HUDEP-2 (cell line): ENCODE data around the gene NEB.
A peak's percentile ranks its signal among the peaks of the same experiment; 100 is the strongest.
"Not testable (repeated sequence)": the region's sequence is repeated elsewhere in the genome, so short reads cannot be mapped to it uniquely, and the experiment has no call there.

Experiments used
- DNase-seq, 76 experiments: peaks; one replicate each; lab custom pipeline; 2025; ENCODE audit not compliant: unreplicated experiment in 76 of 76; lab: John Stamatoyannopoulos, UW

Gene NEB

GRCh38 chr2:151657667-151658076 is 76.6 kb downstream of the NEB start:
- no peak for DNase-seq

GRCh38 chr2:151655663-151656398 is 78.4 kb downstream of the NEB start:
- DNase-seq: peak in 2 of 76 experiments; percentile 2 to 3

DNA sequence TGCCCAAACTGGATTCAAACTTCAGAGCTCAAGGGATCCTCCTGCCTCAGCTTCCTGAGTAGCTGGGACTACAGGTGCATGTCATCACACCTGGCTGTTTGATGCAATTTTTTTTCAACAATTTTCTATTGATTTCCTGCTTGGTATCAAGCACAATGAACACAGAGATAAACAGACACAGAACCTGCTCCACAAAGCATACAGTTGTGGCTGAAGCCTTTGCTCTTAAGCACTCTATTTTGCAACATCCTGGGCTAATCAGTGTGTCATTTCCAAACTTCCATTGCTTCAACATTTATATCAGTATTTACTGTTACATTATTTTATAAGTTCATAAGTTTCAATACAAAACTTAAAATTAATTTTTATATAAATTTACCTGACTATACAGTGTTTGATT is 79.4 kb downstream of the NEB start:
- no peak for DNase-seq

- peak in 1 of 76 experiments; percentile 24 for DNase-seq
These were observed 80.2 kb downstream of the NEB start for GRCh38 chr2:151654085-151654484.

- DNase-seq: no peak
These were observed 83.0 kb downstream of the NEB start for GRCh38 chr2:151651274-151651673.

DNA sequence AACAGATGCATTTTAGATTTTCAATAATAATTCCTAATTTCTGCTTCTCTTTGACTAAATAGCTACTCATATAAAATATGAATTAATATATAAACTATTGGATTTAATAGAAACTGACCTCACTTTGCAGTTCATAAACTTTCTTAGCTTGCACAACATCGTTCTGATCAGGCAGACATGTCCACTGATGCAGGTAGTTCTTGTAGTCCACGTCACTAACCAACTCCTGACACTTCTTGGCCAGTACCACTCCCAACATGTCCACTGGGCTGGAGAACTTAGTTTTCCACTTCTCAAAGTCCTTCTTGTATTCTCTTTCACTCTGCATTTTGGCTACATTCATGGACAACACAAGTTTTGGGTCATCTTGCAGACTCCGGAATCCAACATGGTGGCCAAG is 83.8 kb downstream of the NEB start:
- no peak for DNase-seq

- no peak for DNase-seq
These were observed 84.3 kb downstream of the NEB start for GRCh38 chr2:151649966-151650365.

DNA sequence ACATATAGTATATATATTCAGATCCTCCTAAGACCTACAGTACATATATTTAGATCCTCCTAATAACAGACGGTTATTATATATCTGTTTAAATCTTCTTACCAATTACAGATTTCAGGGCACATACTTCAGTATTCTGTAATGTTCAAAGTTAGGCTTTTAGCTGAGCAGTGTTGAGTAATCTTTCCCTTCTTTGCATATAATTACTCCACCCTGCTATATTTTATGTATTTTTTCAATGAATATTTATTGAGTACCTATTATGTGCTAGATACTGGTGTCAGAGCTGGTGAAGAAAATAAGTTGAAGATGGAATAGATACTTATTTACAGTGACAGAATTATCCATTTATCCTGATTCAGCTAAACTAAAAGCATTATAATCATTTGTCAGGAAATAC is 84.9 kb downstream of the NEB start:
- DNase-seq: no peak

- not testable (repeated sequence) for DNase-seq
These were observed 87.8 kb downstream of the NEB start for GRCh38 chr2:151646512-151646911.

DNA sequence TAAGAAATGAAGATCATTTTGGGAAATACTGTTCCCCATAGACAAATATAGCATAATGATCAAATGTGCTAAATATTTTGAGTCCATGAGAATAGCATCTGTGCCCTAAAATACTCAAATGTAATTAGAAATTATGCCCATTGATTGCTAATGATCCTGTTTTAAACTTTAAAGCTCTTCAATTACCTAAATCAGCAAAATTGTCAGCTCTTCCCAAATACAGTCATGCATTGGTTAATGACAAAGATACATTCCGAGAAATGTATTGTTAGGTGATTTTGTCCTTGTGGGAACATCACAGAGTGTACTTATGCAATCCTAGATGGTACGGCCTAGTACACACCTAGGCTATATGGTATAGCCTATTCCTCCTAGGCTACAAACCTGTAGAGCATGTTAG is 89.7 kb downstream of the NEB start:
- DNase-seq: no peak

DNA sequence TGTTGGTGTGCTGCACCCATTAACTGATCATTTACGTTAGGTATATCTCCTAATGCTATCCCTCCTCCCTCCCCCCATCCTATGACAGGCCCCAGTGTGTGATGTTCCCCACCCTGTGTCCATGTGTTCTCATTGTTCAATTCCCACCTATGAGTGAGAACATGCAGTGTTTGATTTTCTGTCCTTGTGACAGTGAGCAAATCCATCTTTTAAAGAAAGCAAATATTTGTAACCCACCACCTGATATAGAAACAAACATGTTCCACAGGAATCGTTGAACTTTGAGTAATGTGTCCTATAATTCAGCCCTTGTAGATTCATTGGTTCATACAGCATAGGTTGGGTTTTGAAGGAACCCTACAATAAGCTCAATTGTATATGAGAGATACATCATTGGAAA is 92.4 kb downstream of the NEB start:
- not testable (repeated sequence) for DNase-seq

DNA sequence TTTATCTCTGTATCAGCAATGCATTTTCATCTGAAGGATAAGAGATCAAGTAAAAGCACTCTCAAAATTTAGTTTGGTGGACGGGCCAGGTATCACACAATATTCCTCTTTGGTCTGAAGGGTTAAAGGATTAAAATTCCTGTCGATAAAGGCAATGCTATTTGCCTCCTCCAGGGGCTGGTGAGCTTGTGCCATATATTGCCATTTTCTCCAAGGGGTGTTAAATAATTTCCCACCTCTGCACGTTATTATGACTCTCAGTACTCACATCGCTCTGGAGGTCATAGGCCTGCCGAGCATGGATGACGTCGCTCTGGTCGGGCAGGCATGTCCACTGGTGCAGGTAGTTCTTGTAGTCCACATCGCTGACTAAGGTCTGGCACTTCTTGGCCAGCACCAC is 94.2 kb downstream of the NEB start:
- no peak for DNase-seq

DNA sequence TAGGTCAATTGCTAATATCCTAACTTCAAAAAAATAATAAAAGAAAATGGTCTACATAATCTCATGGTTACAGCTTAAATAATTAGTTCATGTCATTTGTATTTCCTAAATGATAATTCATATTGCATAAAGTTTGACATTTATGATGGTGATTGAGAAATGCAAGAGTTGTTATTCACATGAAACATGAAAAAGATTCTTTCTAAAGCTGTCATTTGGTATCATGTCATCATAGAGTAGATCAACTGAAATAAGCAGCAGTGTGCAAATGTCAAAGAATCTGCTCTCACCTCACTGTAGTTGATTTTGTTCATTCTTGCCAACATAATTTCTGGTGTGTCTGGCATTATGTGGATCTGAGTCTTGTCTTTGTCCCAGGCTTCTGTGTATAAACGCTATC is 95.3 kb downstream of the NEB start:
- DNase-seq: no peak

DNA sequence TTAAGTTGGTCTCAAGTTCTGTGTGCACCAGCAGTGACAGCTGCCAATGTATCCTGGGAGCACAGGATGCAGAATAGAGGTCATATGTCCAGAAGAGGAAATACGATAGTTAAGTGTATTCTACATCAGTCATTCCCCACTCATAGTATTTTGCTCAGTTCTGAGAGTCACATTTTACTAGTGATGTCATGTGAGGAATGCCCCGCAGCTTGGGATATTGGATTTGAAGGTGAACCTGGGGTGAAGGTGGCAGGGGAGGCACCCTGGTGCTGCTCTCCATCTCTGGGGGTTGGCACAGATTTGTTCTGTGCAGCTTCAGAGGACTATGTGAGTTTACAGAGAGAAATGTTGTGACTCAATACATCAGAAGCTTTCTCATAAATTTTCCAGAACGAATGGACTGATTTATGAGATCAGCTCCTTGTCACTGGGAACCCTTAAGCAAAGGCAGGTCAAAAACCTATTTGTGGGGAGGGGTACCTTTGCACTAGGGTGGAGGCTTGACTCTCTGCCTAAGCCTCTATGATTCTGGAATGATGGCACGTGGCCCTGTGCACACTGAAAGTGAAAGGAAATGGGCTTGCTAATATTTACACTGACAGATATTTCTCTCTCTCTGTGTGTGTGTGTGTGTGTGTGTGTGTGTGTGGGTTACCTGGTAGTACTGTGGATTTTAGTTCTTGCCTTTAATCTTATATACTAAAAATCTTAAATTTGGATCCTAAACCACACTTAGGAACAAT is 95.9 kb downstream of the NEB start:
- no peak for DNase-seq

DNA sequence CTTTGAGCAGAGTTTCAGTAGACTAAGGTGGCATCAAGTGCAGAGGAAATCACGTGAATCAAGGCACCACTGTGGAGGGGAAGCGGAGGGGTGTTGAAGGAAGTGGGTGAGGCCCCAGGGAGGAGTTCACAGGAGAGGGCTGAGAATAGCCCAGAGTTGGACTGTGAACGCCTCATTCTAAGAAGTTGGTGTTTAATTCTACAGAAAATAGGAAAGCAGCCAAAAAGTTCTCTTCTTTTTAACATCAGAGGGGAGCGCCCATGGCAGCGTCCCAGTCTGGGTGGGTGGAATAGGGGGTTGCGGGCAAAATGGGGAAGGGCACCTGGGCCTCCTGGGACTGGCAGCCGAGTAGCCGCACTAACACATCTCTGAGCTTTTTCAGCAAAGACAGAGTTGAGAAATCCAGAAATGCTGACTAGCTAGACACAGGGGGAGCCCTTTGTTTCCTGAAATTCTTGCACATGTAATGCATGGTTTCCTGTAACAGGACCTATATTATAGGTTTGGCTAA is 97.0 kb downstream of the NEB start:
- DNase-seq: peak in 1 of 76 experiments; percentile 13

GRCh38 chr2:151634736-151635467 is 99.4 kb downstream of the NEB start:
- DNase-seq: no peak

DNA sequence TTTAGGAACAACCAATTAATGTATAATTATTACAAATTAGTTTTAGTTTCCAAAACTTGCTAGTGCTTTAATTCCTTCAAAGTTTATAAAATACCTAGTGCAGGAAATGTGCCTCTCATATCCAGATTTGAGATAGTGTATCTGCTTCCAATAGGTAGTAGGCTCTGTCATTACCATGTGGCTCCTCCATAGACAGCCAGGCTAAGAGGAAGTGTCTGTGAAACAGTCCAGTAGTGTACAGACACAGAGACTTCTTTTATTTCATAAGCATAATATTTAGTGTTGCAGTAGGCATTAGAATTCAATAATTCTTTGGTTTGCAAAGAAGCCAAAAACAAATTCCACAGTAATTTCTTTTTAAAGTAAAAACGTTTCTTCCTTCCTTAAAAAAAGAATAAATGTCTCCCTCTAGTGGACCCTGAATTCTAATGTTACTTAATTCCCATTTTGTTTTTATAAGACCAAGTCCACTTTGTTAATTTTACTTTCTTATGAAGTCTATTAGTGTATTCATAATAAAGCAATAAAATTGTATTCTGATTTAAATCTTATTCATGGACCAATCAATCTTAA is 101.2 kb downstream of the NEB start:
- DNase-seq: peak in 1 of 76 experiments; percentile 2

- no peak for DNase-seq
These were observed 103.9 kb downstream of the NEB start for GRCh38 chr2:151630372-151630771.

- no peak for DNase-seq
These were observed 106.9 kb downstream of the NEB start for GRCh38 chr2:151627353-151627752.

GRCh38 chr2:151624271-151624670 is 110.0 kb downstream of the NEB start:
- no peak for DNase-seq

- DNase-seq: no peak
These were observed 110.6 kb downstream of the NEB start for GRCh38 chr2:151623631-151624030.
